A549 (cell line): Measurements from ENCODE around the gene TEDC1. TPM values are rescaled to one million over a fixed set of nuclear protein-coding genes. Genes with fewer than 3 reads are reported as not detected.

Experiments used
- ATAC-seq, 2 experiments: fragments of 200-7000 bp in 1 of 2; fragments of >200 bp in 1 of 2; cut with Nextera tagmentation in 1 of 2; cut with Tn5 transposase in 1 of 2; 3 replicates each; pipeline versions ENCODE4 v1.8.0 to v1.9.1; 2018 to 2020; ENCODE audit warnings: mild to moderate bottlenecking in 1 of 2, moderate library complexity in 1 of 2
- CTCF ChIA-PET: fragments of 300-600 bp; sonication (Branson Sonifier 250); formaldehyde crosslinking; extraction: SDS; loops from one replicate; lab custom pipeline; 2021; ENCODE audit warnings: antibody characterized with exemption, inconsistent platforms; lab: Yijun Ruan, JAX
- POLR2A ChIA-PET: fragments of 350-600 bp; formaldehyde crosslinking; extraction: SDS; loops from one replicate; lab custom pipeline; 2021; ENCODE audit warnings: antibody characterized with exemption, inconsistent platforms; lab: Yijun Ruan, JAX
- DNase-seq, 2 experiments: peaks; one replicate each; pipeline versions ENCODE4 v3.0.0 to v3.0.0-alpha.2; 2011 to 2016; ENCODE audit warnings: low read depth in 1 of 2, low spot score in 1 of 2
- FAIRE-seq: peaks from 2 replicates; lab custom pipeline; 2011; peaks lifted over from hg19 to GRCh38; lab: Jason Lieb, UNC
- H3K27ac ChIP-seq, 2 experiments: fragments of >200 bp; sonication (Bioruptor Twin); formaldehyde crosslinking; 3 replicates each; pipeline ENCODE4 v1.5.1; 2016 to 2017
- H3K4me1 ChIP-seq: fragments of >200 bp; sonication (Bioruptor Twin); formaldehyde crosslinking; 3 replicates; pipeline ENCODE4 v1.6.1; 2016
- H3K4me2 ChIP-seq: fragments of >200 bp; sonication (Bioruptor Twin); formaldehyde crosslinking; 3 replicates; pipeline ENCODE4 v1.6.1; 2016
- H3K4me3 ChIP-seq: fragments of >200 bp; sonication (Bioruptor Twin); formaldehyde crosslinking; 3 replicates; pipeline ENCODE4 v1.5.1; 2016
- H3K9me3 ChIP-seq: fragments of >200 bp; sonication (Bioruptor Twin); formaldehyde crosslinking; 3 replicates; pipeline ENCODE4 v1.6.1; 2016
- ATOH8 ChIP-seq: fragments of 250-450 bp; sonication (Bioruptor Pico); IDR thresholded peaks from 2 replicates; pipeline ENCODE4 v1.5.0; 2020; ENCODE audit warnings: low read depth, mild to moderate bottlenecking, moderate library complexity
- CBX2 ChIP-seq: fragments of 200-600 bp; sonication (generic); IDR thresholded peaks from 2 replicates; pipeline ENCODE4 v1.6.1; 2016; ENCODE audit warnings: low read depth, mild to moderate bottlenecking, borderline replicate concordance
- CHD2 ChIP-seq: fragments of 150-350 bp; IDR thresholded peaks from 2 replicates; pipeline ENCODE4 v1.6.1; 2014; ENCODE audit warnings: low read length; ENCODE audit not compliant: partially characterized antibody
- CHD4 ChIP-seq: fragments of 200-600 bp; sonication (generic); IDR thresholded peaks from 2 replicates; pipeline ENCODE4 v1.6.1; 2016; ENCODE audit warnings: antibody characterized with exemption, mild to moderate bottlenecking, borderline replicate concordance
- EHF ChIP-seq: fragments of 250-450 bp; sonication (Bioruptor Pico); IDR thresholded peaks from 2 replicates; pipeline ENCODE4 v1.5.0; 2020; ENCODE audit warnings: mild to moderate bottlenecking
- EHMT2 ChIP-seq: fragments of 200-600 bp; sonication (generic); IDR thresholded peaks from 2 replicates; pipeline ENCODE4 v1.6.1; 2016; ENCODE audit warnings: antibody characterized with exemption, low read depth, mild to moderate bottlenecking, moderate library complexity
- FOSL2 ChIP-seq, 2 experiments: fragments of 450-650 bp in 1 of 2; fragments of >200 bp in 1 of 2; sonication (Bioruptor Twin) in 1 of 2; formaldehyde crosslinking; IDR thresholded peaks; 2 replicates each; pipeline versions ENCODE4 v1.5.0 to v1.6.1; 2016 to 2020; ENCODE audit warnings: mild to moderate bottlenecking in 1 of 2, moderate library complexity in 1 of 2
- FOXS1 ChIP-seq: fragments of 250-450 bp; sonication (Bioruptor Pico); IDR thresholded peaks from 2 replicates; pipeline ENCODE4 v1.5.0; 2020; ENCODE audit warnings: mild to moderate bottlenecking, moderate library complexity
- HES2 ChIP-seq: fragments of >200 bp; sonication (Bioruptor Twin); formaldehyde crosslinking; IDR thresholded peaks from 2 replicates; pipeline ENCODE4 v1.6.1; 2016
- HEYL ChIP-seq: fragments of 250-450 bp; sonication (Bioruptor Pico); IDR thresholded peaks from 2 replicates; pipeline ENCODE4 v1.8.0; 2021; ENCODE audit warnings: mild to moderate bottlenecking, moderate library complexity
- HOXA7 ChIP-seq: fragments of 250-450 bp; sonication (Bioruptor Pico); IDR thresholded peaks from 2 replicates; pipeline ENCODE4 v1.5.0; 2020; ENCODE audit warnings: mild to moderate bottlenecking, moderate library complexity
- KDM1A ChIP-seq: fragments of 200-600 bp; sonication (generic); IDR thresholded peaks from 2 replicates; pipeline ENCODE4 v1.6.1; 2016; ENCODE audit warnings: low read depth, mild to moderate bottlenecking
- KDM5A ChIP-seq: fragments of 200-600 bp; sonication (generic); IDR thresholded peaks from 2 replicates; pipeline ENCODE4 v1.6.1; 2016; ENCODE audit warnings: antibody characterized with exemption, mild to moderate bottlenecking
- MAX ChIP-seq: IDR thresholded peaks from 2 replicates; pipeline ENCODE4 v1.6.1; 2012
- PHF8 ChIP-seq: fragments of 200-600 bp; sonication (generic); IDR thresholded peaks from 2 replicates; pipeline ENCODE4 v1.6.1; 2016; ENCODE audit warnings: low read depth, mild to moderate bottlenecking, antibody characterized with exemption, moderate library complexity, borderline replicate concordance
- POLR2A ChIP-seq: IDR thresholded peaks from 2 replicates; pipeline ENCODE4 v1.6.1; 2012; ENCODE audit warnings: mild to moderate bottlenecking, low read length
- RAD21 ChIP-seq, 2 experiments: fragments of >200 bp in 1 of 2; sonication (Bioruptor Twin) in 1 of 2; formaldehyde crosslinking in 1 of 2; IDR thresholded peaks in 1 of 2; conservative IDR thresholded peaks in 1 of 2; 2 replicates in 1 of 2; 3 replicates in 1 of 2; pipeline ENCODE4 v1.6.1; 2012 to 2018; ENCODE audit warnings: inconsistent platforms in 1 of 2
- RARB ChIP-seq: fragments of 250-450 bp; sonication (Bioruptor Pico); IDR thresholded peaks from 2 replicates; pipeline ENCODE4 v1.8.0; 2021; ENCODE audit warnings: mild to moderate bottlenecking, moderate library complexity
- RCOR1 ChIP-seq: fragments of 150-350 bp; IDR thresholded peaks from 2 replicates; pipeline ENCODE4 v1.6.1; 2014; ENCODE audit warnings: antibody characterized with exemption, low read length, low read depth
- ZC3H11A ChIP-seq: fragments of 450-650 bp; IDR thresholded peaks from 2 replicates; pipeline ENCODE4 v1.6.1; 2014; ENCODE audit warnings: antibody characterized with exemption, mild to moderate bottlenecking
- ZNF302 ChIP-seq: fragments of 250-450 bp; sonication (Bioruptor Pico); IDR thresholded peaks from 2 replicates; pipeline ENCODE4 v1.9.0; 2021; ENCODE audit warnings: inconsistent platforms, mild to moderate bottlenecking, moderate library complexity
- WGBS: methylation state at CpG from one replicate; pipeline ENCODE4 v1.1.6; 2017; ENCODE audit errors: missing lambda C conversion rate; 5-methylcytosine and 5-hydroxymethylcytosine counted together
- polyA plus RNA-seq, 4 experiments: library from polyadenylated mRNA; depleted of rRNA in 3 of 4; stranded (reverse); fragments of >200 nt; fragmentation: RNase III in 1 of 4; extraction: RNeasy Plus Mini Kit Qiagen cat#74134 plus additional on column Dnase treatment in 1 of 4; gene quantifications; 2 replicates in 3 of 4; 3 replicates in 1 of 4; pipeline ENCODE4 v1.2.3, GENCODE V29; 2011 to 2017
- TF ChIP-seq, protein P1 (sequence below): fragments of 200-600 bp; sonication (generic); IDR thresholded peaks from 2 replicates; pipeline ENCODE4 v1.6.1; 2016; ENCODE audit warnings: antibody characterized with exemption, mild to moderate bottlenecking, moderate library complexity
- TF ChIP-seq, protein P2 (sequence below): IDR thresholded peaks from 2 replicates; pipeline ENCODE4 v1.6.1; 2012

Gene TEDC1
- polyA plus RNA-seq, 2 of the 4 experiments (the other 2 are of a cell fraction), result 12.7 to 39.6 TPM

- FAIRE-seq (no peak), DNase-seq (no peak), ATAC-seq (no peak)
- CTCF ChIA-PET, result interaction anchor here (1.2 to 2.7 kb wide), 4 partner anchors 23 to 96 kb away, joined by 3 to 29 read pairs (median 16); no protein-coding TSS in a partner anchor
- Histone ChIP-seq H3K4me3 (no peak overlapping the region), H3K4me1 (0 out of 3 replicates have a peak, but pooled peaks cover 6% of the 10 kb centered on the region), H3K9me3 (no peaks in the 10 kb centered on the region), H3K4me2 (no peak overlapping the region), H3K27ac (no peak overlapping the region)
- TF ChIP-seq EHMT2 (no peak), HOXA7 (CRISPR knock-in tag) (no peak), RAD21 (conservative IDR thresholded peaks at IDR 0.05 in 1 of 2, IDR thresholded peaks at IDR 0.05 in 1 of 2) (no peak), RARB (no peak), HES2 (no peak), ATOH8 (CRISPR knock-in tag) (no peak), MAX (no peak), CHD4 (no peak), FOXS1 (no peak), PHF8 (no peak), ZNF302 (no peak), FOSL2 (IDR thresholded peaks at IDR 0.05) (no peak), FOSL2 (CRISPR knock-in tag; IDR thresholded peaks at IDR 0.05) (no peak), KDM1A (no peak), CHD2 (no peak), CBX2 (no peak), RCOR1 (no peak), POLR2A (no peak), ZC3H11A (no peak), KDM5A (no peak)
- TF ChIP-seq, protein P1, sequence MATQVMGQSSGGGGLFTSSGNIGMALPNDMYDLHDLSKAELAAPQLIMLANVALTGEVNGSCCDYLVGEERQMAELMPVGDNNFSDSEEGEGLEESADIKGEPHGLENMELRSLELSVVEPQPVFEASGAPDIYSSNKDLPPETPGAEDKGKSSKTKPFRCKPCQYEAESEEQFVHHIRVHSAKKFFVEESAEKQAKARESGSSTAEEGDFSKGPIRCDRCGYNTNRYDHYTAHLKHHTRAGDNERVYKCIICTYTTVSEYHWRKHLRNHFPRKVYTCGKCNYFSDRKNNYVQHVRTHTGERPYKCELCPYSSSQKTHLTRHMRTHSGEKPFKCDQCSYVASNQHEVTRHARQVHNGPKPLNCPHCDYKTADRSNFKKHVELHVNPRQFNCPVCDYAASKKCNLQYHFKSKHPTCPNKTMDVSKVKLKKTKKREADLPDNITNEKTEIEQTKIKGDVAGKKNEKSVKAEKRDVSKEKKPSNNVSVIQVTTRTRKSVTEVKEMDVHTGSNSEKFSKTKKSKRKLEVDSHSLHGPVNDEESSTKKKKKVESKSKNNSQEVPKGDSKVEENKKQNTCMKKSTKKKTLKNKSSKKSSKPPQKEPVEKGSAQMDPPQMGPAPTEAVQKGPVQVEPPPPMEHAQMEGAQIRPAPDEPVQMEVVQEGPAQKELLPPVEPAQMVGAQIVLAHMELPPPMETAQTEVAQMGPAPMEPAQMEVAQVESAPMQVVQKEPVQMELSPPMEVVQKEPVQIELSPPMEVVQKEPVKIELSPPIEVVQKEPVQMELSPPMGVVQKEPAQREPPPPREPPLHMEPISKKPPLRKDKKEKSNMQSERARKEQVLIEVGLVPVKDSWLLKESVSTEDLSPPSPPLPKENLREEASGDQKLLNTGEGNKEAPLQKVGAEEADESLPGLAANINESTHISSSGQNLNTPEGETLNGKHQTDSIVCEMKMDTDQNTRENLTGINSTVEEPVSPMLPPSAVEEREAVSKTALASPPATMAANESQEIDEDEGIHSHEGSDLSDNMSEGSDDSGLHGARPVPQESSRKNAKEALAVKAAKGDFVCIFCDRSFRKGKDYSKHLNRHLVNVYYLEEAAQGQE, result no peak
- POLR2A ChIA-PET, result interaction anchor here (1.9 kb wide), 1 partner anchor 34 kb away, joined by 5 read pairs; no protein-coding TSS in a partner anchor
- 88% methylated on average over 9 of the region's 14 CpGs for WGBS
These were observed 44.1 kb upstream of the TEDC1 start for GRCh38 chr14:105446971-105447370.

DNA sequence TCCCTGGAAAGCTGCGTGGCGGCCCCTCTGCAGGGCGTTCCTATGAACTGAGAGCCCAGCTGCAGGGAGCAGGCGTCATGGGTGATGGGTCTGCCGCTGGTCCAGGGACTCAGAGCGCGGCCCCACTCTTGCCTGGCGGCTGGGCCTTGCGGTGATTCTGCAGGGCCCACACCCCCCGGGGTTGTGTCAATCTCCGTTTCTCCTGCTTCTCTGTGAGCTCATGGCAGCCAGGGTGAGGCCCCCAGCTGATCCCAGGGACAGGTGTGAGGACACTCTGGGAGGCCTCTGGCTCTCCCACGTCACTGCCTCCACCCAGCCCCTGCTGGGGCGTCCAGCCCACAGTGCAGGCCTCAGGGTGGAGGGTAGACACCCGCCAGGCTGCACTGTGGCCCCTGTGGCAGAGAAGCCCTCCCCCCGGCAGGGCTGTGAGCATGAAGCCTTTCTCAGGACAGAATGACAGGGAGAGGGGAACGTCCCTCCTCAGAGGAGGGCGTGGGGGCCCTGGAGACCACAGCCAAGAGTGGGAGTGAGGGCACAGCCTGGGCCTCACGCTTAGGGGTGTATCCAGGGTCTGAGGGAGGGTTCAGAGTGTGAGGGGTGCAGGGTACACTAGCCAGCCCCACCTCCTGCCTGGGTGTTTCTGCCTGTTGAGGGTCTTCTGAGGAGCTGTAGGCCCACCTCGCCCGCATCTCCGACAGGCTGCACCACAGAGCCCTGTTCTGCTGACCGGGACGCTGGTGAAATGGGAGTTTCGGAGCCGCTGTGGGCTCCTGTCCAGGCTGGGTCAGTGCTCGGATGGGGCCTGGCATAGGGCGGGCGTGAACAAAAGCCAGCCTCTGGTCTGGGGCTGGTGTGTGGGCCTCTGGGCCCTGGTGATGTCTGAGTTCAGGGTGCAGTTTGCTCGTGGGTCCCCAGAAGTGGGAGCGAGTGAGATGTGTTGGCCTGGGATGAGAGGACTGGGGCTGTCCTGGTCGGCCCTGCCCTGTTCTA lies 43.1 kb upstream of the TEDC1 start:
- no peak for FAIRE-seq
- ChIA-PET CTCF (interaction anchor here (0.6 to 2.7 kb wide), 24 partner anchors 7 to 85 kb away, joined by 3 to 29 read pairs (median 3); partner anchors contain the start of gene CRIP1), POLR2A (interaction anchor here (1.9 kb wide), 1 partner anchor 33 kb away, joined by 5 read pairs; no protein-coding TSS in a partner anchor)
- Histone ChIP-seq H3K4me2 (no peak overlapping the region), H3K4me3 (no peak overlapping the region), H3K9me3 (no peaks in the 10 kb centered on the region), H3K27ac (peak overlapping the region in 1 of 2 experiments; percentile 29; a peak in 2 of 6 replicates), H3K4me1 (0 out of 3 replicates have a peak, but pooled peaks cover 6% of the 10 kb centered on the region)
- WGBS, result 88% methylated on average over 18 of the region's 31 CpGs
- no peak for DNase-seq
- peak; percentile 32 to 44 for ATAC-seq
- TF ChIP-seq, protein P2, sequence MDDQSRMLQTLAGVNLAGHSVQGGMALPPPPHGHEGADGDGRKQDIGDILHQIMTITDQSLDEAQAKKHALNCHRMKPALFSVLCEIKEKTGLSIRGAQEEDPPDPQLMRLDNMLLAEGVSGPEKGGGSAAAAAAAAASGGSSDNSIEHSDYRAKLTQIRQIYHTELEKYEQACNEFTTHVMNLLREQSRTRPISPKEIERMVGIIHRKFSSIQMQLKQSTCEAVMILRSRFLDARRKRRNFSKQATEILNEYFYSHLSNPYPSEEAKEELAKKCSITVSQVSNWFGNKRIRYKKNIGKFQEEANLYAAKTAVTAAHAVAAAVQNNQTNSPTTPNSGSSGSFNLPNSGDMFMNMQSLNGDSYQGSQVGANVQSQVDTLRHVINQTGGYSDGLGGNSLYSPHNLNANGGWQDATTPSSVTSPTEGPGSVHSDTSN, result no peak
- TF ChIP-seq EHF (CRISPR knock-in tag) (no peak), HEYL (CRISPR knock-in tag) (no peak)
